Renal cortex interstitium (tissue), 11 donors: ENCODE measurements around the gene CARD10. TPM values are rescaled to one million over a fixed set of nuclear protein-coding genes. Genes with fewer than 3 reads are reported as not detected.
"Not testable (repeated sequence)": the region's sequence is repeated elsewhere in the genome, so short reads cannot be mapped to it uniquely, and the experiment has no call there.

Source experiments
- DNase-seq, 11 donors: peaks; one replicate each; pipeline ENCODE4 v3.0.0-alpha.2; 2013; ENCODE audit warnings: low read depth in 9 of 11, low spot score in 4 of 11; ENCODE audit errors: extremely low read depth in 1 of 11
- polyA plus RNA-seq, 3 donors: library from polyadenylated mRNA; unstranded; fragments of 120-200 nt; gene quantifications; one replicate each; pipeline ENCODE4 v1.2.1, GENCODE V29; 2013; ENCODE audit not compliant: insufficient read length in 3 of 3

Gene CARD10
- polyA plus RNA-seq, 3 donors = 20.6 to 26.1 (median 23.2) TPM

- DNase-seq = no peak
Observed at GRCh38 chr22:37560608-37561211, 41.5 kb upstream of the CARD10 start.

- DNase-seq = no peak
Observed at GRCh38 chr22:37559901-37560607, 40.8 kb upstream of the CARD10 start, which contains the start of gene CDC42EP1. Gene CDC42EP1 (plus strand): TSS chr22:37560480. CDS start chr22:37566350, 5,870 bp downstream.

- DNase-seq = no peak
Observed at GRCh38 chr22:37559521-37559900, 40.3 kb upstream of the CARD10 start.

- DNase-seq = no peak
Observed at GRCh38 chr22:37558815-37559214, 39.6 kb upstream of the CARD10 start.

GRCh38 chr22:37557321-37558001 lies 38.2 kb upstream of the CARD10 start:
- DNase-seq = no peak

- DNase-seq = no peak
Observed at GRCh38 chr22:37556710-37557109, 37.5 kb upstream of the CARD10 start.

- no peak for DNase-seq
Observed at GRCh38 chr22:37555029-37555428, 35.8 kb upstream of the CARD10 start.

GRCh38 chr22:37553725-37554124 lies 34.5 kb upstream of the CARD10 start:
- no peak for DNase-seq

GRCh38 chr22:37552524-37553163 lies 33.4 kb upstream of the CARD10 start:
- peak in 8 of 11 donors; percentile 61 to 91 (median 82) for DNase-seq

- no peak for DNase-seq
Observed at GRCh38 chr22:37551981-37552380, 32.8 kb upstream of the CARD10 start.

- DNase-seq = not testable (repeated sequence)
Observed at GRCh38 chr22:37550921-37551320, 31.7 kb upstream of the CARD10 start.

GRCh38 chr22:37549704-37550059 lies 30.5 kb upstream of the CARD10 start:
- DNase-seq = peak in 3 of 11 donors; percentile 74 to 83 (median 81)

GRCh38 chr22:37547251-37547741 lies 28.1 kb upstream of the CARD10 start:
- DNase-seq = no peak

- DNase-seq = peak in 4 of 11 donors; percentile 85 to 91 (median 88)
Observed at GRCh38 chr22:37546437-37547250, 27.4 kb upstream of the CARD10 start.

- DNase-seq = peak in 10 of 11 donors; percentile 84 to 97 (median 91)
Observed at GRCh38 chr22:37545703-37546436, 26.7 kb upstream of the CARD10 start.

GRCh38 chr22:37544955-37545702 lies 25.9 kb upstream of the CARD10 start:
- DNase-seq = no peak

GRCh38 chr22:37542959-37543358 lies 23.7 kb upstream of the CARD10 start:
- no peak for DNase-seq
